Measurements from ENCODE around the gene NINL.
"Not testable (repeated sequence)": the region's sequence is repeated elsewhere in the genome, so short reads cannot be mapped to it uniquely, and the experiment has no call there.

NINL gene

DNA sequence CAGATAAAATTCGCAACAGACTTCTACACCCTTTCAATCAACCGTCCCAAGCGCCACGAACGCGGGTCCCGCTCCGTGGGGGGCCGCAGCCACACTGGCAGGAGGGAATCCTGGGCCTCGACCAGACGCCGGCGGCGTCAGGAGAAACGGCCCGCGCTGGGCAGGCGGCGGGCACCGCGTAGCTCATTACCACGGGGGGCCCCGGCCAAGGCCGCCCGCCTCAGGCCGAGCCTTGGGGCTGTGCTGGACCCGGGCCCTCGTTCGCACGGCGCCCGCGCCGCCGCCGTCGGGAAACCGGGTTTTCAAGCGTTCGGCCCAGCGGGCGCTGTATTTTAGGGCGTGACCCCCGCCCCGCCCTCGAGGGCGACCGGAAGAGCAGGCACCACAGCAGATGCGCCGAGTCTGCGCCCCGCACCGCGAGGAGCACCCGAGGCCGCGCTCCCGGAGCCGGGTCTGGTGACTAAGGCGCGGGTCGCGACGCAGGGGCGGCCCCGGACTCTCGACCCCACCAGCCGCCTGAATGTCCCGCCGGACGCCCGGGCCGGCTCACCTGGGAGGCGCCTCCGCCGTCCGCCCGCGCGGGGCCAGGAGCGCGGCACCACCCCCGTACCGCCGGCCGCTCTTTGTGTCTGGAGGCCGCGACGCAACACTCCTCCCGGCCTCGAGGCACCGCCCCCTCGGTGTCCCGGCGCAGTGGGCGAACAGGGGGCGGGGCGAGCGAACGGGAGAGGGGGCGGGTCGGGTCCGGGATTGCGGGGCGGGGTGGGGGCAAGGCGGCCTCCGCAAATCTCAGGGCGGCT, at the start of gene NINL:
Gene NINL, minus strand, starts transcription at position 627 of the 800 bp plus-strand sequence. CDS start 58,944 bp downstream, outside the sequence.
- DNase-seq, result peak; percentile 69

DNA sequence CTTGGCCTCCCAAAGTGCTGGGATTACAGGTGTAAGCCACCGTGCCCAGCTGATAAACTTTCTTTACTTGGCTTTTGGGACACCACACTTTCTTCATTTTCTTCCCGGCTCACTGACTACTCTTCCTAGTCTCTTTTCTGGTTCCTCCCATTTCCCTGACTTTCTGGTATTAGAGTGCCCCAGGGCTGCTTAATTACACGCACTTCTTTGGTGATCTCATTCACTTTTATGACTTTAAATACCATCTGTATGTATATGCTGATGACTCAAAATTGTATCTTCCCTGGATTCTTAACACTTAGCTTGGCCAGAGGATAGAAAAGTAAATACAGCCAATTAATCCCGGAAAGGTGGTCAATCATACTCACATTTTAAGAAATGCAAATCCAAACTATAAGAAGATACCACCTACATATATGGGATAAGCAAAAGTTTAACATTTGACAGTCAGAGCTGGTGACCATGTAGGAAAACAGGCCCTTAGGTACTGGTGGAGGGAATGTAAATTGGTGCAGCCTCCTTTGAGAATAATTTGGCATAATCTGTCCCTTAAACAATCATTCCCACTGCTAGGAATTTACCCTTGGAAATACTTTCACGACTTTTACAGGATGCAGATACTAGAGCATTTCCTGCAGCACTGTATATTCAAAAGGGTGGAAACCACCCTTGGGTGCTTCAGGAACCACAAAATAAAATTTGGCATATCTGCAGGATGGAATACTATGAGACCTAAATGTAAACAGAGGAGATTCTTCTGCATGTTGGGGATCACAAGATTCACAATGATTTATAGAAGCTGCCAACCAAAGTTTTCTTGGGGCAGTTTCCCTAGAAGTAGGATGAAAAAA, 47.8 kb upstream of the NINL start:
- no peak for DNase-seq

DNA sequence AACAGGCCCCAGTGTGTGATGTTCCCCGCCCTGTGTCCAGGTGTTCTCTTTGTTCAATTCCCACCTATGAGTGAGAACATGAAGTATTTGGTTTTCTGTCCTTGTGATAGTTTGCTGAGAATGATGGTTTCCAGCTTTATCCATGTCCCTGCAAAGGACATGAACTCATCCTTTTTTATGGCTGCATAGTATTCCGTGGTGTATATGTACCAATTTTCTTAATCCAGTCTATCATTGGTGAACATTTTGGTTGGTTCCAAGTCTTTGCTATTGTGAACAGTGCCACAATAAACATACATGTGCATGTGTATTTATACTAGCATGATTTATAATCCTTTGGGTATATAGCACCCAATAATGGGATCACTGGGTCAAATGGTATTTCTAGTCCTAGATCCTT, 45.3 kb upstream of the NINL start:
- not testable (repeated sequence) for DNase-seq

DNA sequence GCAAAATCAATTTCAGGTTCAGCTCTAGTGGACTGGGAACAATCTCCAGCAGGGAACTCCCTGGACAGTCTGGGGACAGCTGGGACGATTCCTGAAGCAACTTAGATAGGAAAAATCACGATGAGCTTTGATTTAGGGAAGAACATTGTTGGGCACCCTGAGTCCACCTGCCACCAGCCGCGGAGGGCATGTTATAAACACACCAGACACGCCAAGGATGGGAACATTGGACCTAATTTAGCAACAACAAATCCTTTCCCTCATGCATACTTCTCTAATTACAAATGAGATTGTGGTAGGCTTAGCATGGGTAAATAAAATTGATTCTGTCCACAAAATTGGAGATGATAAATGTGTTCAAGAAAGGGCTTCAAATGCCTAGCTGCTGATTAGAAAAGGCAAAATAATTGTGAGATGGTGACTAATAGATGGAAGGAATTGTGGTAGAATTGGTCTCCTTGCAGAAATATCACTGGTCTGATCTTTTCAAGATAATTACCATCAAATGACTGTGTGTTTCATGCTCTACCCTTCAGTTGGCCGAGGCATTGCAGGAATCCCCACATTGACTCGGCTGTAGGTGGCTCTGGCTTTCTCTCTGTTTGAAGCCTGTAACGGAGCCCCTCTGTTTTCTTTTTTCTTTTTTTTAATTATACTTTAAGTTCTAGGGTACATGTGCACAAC, 44.6 kb upstream of the NINL start:
- DNase-seq, result no peak

DNA sequence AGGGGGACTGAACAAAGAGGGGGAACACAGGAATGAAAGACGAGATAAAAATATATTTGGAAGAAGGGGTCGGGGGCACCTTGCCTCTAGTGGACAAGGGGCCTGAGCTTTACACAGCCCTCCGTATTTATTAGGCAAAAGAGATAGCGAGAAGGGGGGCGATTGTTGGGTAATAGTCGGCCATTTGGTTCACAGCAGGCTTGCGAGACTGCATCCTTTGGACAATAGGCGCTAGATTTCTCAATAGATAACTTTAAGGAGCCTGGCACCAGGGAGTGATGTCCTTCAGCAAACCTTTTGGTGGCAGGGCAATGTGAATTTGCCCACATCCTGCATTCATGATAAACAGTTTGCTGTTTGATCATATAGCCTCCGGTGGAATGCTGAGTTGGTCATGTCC, 41.4 kb upstream of the NINL start:
- no peak for DNase-seq

DNA sequence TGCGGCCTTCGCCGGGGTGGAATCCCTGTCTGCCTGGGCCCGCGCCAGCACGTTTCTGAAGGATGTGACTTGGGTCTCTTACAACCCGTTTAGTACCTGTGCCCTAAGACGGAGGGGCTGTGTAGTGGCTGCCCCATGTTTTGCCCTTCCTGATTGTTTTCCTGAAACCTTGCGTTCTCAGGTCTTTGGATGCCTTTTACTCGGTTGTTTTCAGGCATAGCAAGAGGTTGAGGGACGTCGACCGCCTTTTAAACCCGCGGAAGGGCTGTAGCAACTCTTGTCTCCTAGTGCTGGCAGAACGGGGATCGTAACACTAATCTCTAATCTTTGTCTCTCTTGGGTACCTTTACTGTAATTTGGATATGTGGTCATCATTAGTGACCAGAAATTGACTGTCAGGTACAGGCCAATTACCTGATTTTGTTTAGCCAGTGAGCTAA, 39.2 kb upstream of the NINL start:
- DNase-seq, result no peak

DNA sequence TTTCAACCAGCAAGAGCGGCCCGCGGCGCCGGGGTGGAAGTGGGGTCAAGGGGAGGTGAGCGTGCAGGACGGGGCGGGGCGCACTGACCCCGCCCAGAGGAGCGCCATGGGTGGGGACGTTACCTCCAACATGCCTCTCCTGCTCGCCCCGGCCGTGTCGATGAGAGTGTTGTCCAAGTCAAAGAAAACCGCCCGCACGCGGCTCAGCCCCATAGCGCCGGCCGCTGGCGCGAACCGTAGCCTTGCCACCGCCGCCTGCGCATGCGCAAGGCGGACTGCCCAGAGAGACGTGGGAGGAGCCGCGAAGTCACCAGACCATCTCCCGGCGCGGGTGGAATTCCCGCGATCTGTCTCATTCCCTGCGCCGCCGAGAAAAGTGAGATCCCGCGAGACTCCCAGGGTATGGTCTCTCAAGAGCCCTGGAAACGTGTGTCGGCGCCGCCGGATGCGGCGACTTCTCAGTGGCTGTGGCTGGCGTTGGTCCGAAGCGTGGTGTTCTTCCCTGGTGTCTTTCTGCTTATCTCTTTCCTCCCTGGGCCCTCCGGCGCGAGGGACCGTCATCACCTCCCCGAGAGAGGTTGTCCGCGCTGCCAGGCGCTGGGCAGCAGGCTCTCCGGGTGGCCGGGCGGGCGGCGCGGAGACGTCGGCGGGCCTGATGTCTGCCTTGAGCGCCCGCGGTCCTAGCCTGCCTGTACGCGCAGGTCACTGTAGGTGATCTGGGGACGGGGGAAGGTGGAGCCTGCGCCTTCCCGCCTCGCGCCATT, 38.6 kb upstream of the NINL start, which contains the start of gene NANP:
Gene NANP, minus strand, starts transcription at position 279 of the 764 bp plus-strand sequence. Its CDS starts 66 bp downstream, at position 213.
- DNase-seq, result peak; percentile 99

DNA sequence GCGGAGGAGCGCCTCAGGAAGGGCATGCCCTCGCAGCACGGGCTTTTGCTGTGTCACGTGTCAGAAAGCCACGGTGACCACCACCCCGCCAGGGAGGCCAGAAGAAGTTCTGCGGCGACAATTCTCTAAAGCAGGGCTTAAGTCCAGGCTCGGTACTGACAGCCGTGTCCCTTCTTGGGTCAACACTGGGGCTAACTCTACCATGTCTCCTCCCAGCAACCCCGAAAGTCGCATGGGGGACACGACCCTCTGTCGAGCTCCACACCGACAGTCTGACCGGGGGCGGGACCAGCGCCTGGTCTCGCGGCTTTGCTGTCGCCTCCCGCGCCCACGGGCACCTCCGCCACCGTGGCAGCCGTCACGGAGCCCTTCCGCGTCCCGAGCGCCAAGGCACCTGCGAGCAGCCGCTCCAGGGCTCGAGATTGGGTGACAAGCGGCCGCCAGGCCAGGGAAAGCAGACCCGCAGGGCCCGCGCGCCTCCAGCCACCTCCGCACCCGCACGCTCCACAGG, 37.9 kb upstream of the NINL start:
- peak; percentile 9 for DNase-seq

DNA sequence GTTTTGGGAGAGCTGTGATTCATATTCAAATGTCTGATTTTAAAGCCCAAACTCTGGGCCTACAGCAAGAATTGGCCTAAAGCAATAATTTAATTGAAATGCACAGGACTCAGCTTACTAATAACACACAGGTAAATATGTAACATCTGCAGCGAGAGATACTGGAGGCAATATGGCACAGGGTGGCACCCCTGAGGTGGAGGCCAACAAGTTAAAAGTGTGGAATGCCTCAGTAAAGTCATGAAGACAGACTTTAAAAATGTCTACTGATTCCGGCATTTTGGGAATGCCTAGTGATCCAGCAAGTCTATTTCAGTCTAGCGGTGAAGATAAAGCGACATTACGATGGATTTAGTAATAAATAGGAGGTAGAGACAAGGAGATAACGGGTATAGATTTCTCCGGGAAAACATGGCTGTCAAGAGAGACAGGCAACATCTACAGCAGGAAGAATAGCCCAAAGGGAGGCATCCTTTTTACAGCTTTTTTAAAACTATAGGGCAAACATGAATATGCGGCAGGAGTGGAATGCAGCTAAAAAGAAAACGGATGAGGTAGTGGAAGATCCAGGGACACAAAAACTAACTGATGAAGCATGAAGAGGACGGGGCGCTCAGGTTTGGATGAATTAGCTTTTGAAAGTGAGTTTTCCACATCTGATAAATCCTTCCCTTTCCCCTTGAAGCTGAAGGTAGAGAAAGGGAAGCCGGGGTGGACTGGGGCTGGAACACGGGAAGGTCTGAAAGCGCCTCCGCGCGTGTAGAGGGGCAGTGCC, 37.3 kb upstream of the NINL start:
- peak; percentile 1 for DNase-seq

DNA sequence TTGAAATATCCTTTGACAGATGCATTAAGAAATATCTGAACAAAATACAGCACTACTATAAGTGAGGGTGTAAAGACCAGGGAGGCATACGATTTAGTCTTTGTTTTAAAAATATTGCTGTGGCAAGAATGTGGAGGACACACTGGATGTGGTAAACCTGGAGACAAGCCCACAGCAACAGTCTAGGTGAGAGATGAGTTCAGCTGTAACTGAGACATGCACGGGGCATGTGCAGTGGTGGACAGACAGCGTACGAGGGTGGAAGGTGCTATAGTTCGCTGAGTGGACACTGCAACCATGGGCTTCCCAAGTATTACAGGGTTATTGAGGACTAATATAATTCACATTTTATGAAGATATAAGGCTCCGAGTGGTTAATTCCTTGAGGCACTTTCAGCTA, 36.7 kb upstream of the NINL start:
- DNase-seq, result no peak

DNA sequence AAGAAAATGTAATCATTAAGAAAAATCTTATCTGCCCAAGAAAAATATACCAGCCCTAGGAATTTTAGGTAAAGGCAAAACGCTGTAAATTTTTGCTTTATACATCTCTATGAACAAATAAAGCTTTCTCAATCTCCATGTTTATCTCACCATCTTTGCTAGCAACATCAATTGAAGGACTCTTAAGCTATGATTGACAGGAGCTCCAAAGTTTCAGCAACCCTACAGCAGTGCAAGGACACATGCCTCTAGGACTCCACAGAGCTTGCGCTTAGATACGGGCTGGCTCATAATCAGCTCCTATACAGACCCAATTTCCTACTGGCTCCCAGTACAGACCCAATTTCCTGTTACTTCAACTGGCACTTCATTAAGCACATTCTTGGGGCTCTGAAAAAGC, 34.2 kb upstream of the NINL start:
- no peak for DNase-seq

DNA sequence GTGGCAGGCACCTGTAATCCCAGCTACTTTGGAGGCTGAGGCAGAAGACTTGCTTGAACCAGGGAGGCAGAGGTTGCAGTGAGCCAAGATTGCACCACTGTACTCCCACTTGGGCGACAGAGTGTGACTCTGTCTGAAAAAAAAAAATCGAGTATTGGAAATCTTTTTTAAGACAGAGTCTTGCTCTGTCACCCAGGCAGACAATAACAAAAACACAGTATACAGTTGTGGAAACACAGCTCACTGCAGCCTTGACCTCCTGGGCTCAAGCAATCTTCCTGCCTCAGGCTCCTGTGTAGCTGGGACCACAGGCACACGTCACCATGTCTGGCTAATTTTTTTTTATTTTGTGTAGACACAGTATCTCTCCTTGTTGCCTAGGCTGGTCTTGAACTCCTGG, 23.4 kb upstream of the NINL start:
- DNase-seq, result no peak

DNA sequence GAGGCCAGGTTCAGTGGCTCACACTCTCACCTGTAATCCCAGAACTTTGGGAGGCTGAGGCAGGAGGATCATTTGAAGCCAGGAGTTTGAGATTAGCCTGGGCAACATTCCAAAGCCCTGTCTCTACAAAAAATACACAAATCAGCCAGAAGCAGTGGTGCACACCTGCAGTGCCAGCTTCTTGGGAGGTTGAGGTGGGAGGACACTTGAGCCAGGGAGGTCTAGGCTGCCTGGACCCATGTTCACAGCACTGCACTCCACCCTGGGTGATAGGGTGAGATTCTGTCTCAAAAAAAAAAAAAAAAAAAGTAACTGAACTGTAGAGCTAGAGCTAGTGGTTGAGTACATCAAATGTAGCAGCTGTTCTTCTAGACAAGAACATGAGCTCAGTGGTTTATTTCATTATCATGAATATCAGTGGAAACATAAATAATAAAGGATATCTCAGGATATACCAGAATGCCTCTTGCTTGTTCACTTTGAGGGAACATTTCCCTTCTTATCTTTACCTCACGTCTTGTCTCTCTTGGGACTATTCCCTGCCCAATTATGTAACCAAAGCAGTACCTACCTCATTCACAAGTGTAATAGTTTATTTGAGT, 20.9 kb upstream of the NINL start:
- no peak for DNase-seq

DNA sequence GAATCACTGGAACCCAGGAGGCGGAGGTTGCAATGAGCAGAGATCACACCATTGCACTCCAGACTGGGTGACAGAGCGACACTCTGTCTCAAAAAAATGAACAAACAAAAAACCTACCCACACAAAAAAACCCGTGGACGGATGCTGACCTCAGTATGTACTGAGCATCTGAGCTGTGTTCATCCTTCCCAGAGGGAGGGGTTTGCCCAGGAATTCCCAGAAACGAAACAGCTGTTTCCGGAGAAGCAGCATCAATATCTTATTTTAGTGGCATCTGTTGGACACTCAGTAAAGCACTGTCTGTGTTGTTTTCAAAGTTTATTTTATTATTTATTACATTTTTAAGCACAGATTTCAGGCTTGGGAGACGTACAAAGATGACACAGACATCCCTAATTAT, 19.8 kb upstream of the NINL start:
- no peak for DNase-seq

DNA sequence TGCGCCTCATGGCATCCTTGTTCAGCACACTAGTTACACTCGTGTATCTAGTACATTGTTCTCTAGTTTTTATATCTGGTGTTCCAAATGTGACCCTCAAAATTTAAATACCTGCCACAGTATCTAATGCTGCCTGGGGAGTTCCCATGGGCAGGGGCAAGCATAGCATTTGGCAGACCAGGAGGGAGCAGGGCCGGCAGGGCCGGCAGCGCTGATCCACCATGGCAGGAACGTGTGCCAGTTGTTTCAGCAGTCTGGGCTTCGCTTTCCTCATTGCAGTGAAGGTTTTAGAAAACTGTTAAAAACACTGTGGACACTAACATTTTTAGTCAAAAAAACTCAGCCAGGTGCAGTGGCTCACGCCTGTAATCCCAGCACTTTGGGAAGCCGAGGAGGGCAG, 19.3 kb upstream of the NINL start:
- DNase-seq, result no peak

DNA sequence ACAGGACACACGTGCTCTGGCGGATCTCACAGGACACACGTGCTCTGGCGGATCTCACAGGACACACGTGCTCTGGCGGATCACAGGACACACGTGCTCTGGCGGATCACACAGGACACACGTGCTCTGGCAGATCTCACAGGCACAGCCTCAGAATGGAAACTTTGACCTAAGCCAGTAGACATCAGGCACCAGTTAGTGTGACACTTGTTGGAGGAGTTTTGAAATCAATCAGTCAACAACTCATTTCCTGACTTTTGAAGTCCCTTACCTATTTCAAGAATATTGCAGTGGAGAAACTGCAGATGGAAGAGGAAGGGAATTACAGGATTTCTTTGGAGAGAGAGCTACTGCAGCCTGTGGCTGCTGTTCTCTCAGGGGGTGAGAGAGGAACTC, 17.6 kb upstream of the NINL start:
- DNase-seq, result not testable (repeated sequence)

DNA sequence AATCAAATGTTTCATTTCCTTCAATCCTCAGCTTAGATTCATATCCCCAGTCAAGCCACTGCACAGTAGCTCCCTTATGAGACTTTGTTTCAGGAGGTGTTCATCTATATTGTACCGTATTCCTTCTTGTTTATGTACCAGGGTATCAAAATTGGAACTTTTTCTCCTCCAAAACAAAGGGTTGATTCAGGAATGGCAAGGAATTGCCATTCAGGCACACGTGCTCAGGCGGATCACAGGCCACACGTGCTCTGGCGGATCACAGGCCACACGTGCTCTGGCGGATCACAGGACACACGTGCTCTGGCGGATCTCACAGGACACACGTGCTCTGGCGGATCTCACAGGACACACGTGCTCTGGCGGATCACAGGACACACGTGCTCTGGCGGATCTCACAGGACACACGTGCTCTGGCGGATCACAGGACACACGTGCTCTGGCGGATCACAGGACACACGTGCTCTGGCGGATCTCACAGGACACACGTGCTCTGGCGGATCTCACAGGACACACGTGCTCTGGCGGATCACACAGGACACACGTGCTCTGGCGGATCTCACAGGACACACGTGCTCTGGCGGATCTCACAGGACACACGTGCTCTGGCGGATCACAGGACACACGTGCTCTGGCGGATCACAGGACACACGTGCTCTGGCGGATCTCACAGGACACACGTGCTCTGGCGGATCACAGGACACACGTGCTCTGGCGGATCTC, 17.0 kb upstream of the NINL start:
- DNase-seq, result not testable (repeated sequence)

DNA sequence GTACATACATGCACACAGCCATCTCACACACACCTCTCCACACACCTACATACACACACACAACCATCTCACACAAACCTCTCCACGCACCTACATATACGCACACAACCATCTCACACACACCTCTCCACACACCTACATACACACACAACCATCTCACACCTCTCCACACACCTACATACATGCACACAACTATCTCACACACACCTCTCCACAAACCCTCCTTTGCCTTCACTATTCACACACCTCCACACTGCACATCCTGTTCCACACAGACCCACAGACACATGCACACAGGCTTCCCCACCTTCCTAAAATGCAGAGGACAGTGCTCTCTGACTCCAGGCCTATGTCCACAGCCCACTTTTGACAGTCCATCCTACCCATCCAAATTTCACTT, 16.3 kb upstream of the NINL start:
- DNase-seq, result no peak

DNA sequence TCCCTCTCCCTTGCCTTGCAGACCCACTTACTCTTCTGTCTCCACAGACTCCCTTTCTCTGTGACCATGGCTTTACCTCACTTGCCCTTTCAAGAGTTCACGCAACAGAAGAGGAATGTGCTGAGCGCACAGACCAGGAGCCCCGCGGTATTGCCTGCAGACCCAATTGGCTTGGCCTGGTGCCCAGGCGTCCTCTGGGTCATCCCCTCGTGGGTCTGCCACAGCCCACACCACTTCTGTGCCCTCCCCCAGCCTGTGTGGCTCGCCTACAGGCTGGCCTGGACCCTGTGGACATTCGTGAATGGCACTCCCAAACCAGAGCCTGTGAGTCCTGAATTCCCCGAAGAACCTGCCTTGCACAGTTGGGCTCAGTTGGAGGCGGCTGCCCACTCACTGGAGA, 15.3 kb upstream of the NINL start:
- peak; percentile 13 for DNase-seq

DNA sequence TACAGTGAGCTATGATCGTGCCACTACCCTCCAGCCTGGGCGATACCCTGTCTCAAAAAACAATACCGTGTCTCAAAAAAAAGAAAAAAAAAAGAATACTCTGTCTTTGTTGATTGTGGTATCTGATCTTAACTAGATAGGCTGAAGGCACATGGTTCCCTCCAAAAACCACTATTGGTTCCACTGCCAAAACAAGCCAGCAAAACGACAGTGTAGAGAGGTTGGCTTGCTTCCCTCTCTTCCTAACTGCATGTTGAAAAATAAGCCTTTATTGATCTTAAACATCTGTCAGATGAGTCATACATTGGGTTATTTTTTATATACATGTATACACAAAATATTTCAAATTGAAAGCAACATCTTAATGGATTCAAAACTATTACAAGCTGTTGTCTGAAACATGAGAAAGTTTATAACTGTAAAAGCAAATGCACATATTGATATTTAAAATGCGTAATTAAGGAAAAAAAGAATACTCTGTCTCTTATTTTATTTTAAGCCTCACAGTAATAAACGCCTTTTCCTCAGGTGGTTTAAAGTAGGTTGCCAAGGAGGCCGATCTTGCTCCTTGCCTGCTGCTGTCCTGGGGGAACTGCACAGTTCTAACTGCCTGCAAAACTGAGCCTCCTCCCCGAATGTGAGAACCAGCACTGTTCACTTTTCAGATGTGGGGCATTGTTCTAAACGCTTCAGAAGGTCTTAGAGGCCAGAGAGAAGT, 7.0 kb upstream of the NINL start:
- no peak for DNase-seq

All from fibroblast of upper back skin (primary cell).